Glutamatergic neuron (in vitro differentiated cells): ENCODE results near the gene SNAP25. TPM values are rescaled to one million over a fixed set of nuclear protein-coding genes. Genes with fewer than 3 reads are reported as not detected.
A peak's percentile ranks its signal among the peaks of the same experiment; 100 is the strongest.

Source experiments
- DNase-seq: peaks from one replicate; pipeline ENCODE4 v3.0.0; 2022
- H3K27ac Mint-ChIP-seq: one replicate; pipeline ENCODE4 v1.8.0; 2020; ENCODE audit warnings: mild to moderate bottlenecking, mixed read lengths, inconsistent platforms; ENCODE audit not compliant: unreplicated experiment
- H3K27me3 Mint-ChIP-seq: one replicate; pipeline ENCODE4 v1.8.0; 2020; ENCODE audit warnings: mild to moderate bottlenecking, moderate library complexity, mixed read lengths, inconsistent platforms; ENCODE audit not compliant: unreplicated experiment
- H3K36me3 Mint-ChIP-seq: one replicate; pipeline ENCODE4 v1.8.0; 2020; ENCODE audit warnings: mild to moderate bottlenecking, mixed read lengths, inconsistent platforms; ENCODE audit not compliant: unreplicated experiment
- H3K4me1 Mint-ChIP-seq: one replicate; pipeline ENCODE4 v1.8.0; 2020; ENCODE audit warnings: mild to moderate bottlenecking, low read depth, mixed read lengths, inconsistent platforms; ENCODE audit not compliant: unreplicated experiment
- H3K4me3 Mint-ChIP-seq: one replicate; pipeline ENCODE4 v1.8.0; 2020; ENCODE audit warnings: mild to moderate bottlenecking, mixed read lengths, inconsistent platforms; ENCODE audit not compliant: unreplicated experiment
- H3K9me3 Mint-ChIP-seq: one replicate; pipeline ENCODE4 v1.8.0; 2020; ENCODE audit warnings: mild to moderate bottlenecking, moderate library complexity, mixed read lengths, inconsistent platforms; ENCODE audit not compliant: unreplicated experiment
- long read RNA-seq: library from polyadenylated mRNA; unstranded; transcript quantifications from one replicate; pipeline ENCODE4 v2.0.0, GENCODE V29; 2020; ENCODE audit not compliant: unreplicated experiment
- total RNA-seq: library from RNA; stranded (reverse); fragmentation: NEBNext Ultra II Directional; extraction: Animal tissue kit (Norgen Biotek cat#: 25700); gene quantifications from one replicate; pipeline ENCODE4 v1.2.1, GENCODE V29; 2021; ENCODE audit not compliant: unreplicated experiment
- TF ChIP-seq, protein P1 (sequence below): fragments of 200-600 bp; sonication (generic); IDR thresholded peaks from one replicate; pipeline ENCODE4 v1.5.0; 2021; ENCODE audit not compliant: partially characterized antibody, unreplicated experiment

The SNAP25 gene
- 61.0 TPM for total RNA-seq
- long read RNA-seq, transcript SNAP25-202 (8 exons, 2,050 nt), result major isoform, 72 of 98 reads
- long read RNA-seq, transcript SNAP25-201 (8 exons, 2,053 nt), result minor isoform, 13 of 98 reads
- long read RNA-seq, partial matches to known transcripts, result 5 of 98 reads
- long read RNA-seq, other reads (novel, unspliced or antisense), result 8 of 98 reads

DNA sequence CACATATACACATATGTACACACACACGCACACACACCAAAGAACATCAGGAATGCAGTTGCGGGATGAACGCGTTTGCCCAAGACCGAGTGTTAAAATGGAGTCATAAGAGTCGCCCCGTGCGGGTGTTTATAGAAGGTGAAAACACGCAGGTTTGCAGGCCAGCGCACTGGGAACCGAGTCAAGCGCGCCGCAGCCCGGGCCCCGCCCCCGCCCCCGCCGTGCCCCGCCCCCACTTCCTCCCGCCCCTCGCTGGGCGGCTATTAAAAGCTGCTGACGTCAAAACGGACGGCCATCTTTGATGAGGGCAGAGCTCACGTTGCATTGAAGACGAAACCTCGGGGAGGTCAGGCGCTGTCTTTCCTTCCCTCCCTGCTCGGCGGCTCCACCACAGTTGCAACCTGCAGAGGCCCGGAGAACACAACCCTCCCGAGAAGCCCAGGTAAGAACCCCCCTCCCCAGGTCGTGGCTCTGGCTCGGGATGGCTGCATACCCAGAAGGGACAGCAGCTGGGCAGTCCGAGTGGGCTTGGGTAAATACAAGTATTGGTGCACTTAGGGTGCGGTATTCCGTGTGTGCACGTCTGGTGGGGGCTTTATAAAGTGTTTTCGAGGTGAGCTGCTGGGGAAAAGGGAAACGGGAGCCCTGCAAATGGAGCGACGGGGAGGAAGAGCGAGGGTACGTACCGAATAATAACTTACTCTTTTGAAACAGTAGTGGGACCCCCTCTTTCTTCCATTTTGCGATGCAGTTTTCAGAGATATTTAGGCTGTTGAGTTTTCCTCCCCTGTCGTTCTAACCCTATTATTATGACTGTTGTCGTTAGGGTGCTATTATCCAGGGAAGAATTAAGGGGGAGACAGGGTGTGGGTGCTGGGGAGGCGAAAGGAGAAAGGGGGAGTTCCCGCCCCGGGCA, at the start of gene SNAP25:
SNAP25 (plus strand) TSS at position 295 of the 916 bp plus-strand sequence. CDS start 56,662 bp downstream, outside the sequence.
- TF ChIP-seq, protein P1, sequence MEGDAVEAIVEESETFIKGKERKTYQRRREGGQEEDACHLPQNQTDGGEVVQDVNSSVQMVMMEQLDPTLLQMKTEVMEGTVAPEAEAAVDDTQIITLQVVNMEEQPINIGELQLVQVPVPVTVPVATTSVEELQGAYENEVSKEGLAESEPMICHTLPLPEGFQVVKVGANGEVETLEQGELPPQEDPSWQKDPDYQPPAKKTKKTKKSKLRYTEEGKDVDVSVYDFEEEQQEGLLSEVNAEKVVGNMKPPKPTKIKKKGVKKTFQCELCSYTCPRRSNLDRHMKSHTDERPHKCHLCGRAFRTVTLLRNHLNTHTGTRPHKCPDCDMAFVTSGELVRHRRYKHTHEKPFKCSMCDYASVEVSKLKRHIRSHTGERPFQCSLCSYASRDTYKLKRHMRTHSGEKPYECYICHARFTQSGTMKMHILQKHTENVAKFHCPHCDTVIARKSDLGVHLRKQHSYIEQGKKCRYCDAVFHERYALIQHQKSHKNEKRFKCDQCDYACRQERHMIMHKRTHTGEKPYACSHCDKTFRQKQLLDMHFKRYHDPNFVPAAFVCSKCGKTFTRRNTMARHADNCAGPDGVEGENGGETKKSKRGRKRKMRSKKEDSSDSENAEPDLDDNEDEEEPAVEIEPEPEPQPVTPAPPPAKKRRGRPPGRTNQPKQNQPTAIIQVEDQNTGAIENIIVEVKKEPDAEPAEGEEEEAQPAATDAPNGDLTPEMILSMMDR, result no peak
- peak within 1 kb of the TSS; percentile 97 for H3K27ac Mint-ChIP-seq
- H3K9me3 Mint-ChIP-seq, result peaks cover 8% of the 10 kb centered on the region
- peak; percentile 86 for DNase-seq
- H3K4me3 Mint-ChIP-seq, result peak within 1 kb of the TSS; percentile 99
- peaks cover 24% of the 10 kb centered on the region for H3K4me1 Mint-ChIP-seq
- H3K27me3 Mint-ChIP-seq, result peaks cover 8% of the 10 kb centered on the region
- H3K36me3 Mint-ChIP-seq, result no peaks in the 10 kb centered on the region

GRCh38 chr20:10169752-10170151, 48.9 kb upstream of the SNAP25 start:
- TF ChIP-seq, protein P1, result no peak
- H3K4me3 Mint-ChIP-seq, result no peak overlapping the region
- DNase-seq, result no peak
- peaks cover 10% of the 10 kb centered on the region for H3K4me1 Mint-ChIP-seq
- H3K9me3 Mint-ChIP-seq, result peaks cover 4% of the 10 kb centered on the region
- H3K27ac Mint-ChIP-seq, result no peak overlapping the region
- no peaks in the 10 kb centered on the region for H3K36me3 Mint-ChIP-seq
- no peaks in the 10 kb centered on the region for H3K27me3 Mint-ChIP-seq

DNA sequence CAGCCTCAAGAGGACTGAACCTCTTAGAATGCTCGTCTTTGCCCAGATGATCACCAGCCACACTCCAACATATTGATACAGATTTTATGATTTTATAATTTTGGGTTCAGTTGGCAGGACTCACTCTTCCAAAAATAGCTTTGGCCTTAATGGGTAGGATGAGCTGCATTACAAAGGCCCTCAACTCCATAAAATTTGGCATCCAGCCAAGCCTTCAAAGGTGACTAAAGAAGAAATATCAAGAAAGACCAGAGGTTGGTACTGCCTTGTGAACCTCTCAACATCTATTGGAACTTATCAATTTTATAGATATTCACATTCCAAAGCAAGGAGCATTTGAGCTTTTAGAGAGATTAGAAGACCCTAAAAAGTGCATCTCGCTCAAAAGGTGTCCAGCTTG, 48.4 kb upstream of the SNAP25 start:
- no peak for DNase-seq
- Mint-ChIP-seq H3K27me3 (no peaks in the 10 kb centered on the region), H3K9me3 (peaks cover 4% of the 10 kb centered on the region), H3K4me1 (peaks cover 10% of the 10 kb centered on the region), H3K36me3 (no peaks in the 10 kb centered on the region), H3K27ac (no peak overlapping the region), H3K4me3 (no peak overlapping the region)
- TF ChIP-seq, protein P1, result no peak

DNA sequence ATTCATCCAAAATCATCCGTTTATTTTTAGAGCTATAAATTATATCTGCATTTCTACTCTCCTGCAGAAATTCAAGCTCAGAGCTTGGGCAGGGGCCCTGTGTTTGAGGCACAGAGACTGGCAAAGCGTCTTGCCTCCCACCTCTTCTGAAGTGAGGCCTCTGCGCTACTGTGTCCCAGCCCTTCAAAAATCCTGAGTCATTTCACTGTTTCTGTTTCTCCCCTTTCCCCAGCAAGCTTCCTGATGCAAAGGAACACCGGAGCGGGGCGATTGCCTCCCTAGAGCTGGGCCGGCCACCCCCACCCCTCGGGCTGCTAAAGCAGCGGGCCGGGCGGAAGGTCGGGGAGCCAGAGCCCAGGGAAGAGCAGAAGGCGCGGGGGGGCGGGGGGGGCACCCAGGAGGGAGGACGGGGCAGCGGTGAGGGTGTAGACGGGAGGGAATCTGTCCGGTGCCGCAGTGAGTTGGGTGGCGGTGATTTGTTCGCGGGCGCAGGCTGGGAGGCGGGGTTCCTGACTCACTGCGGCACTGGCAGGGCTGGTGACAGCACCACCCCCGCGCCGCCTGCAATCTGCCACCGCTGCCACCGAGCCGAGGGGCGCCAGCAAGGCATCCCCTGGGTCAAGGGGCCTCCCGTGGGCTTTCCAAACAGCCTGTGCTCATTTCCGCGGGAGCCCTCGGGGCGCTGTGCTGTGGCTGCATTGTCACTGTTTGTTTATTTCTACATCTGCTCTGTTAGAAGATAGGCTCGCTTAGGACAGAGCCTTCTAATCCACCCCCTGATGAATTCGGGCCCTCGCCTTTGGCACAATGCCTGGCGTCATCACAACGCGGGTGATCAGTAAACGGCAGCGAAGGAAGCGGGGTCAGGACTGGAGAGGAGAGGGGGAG, 46.5 kb upstream of the SNAP25 start:
- Mint-ChIP-seq H3K36me3 (no peaks in the 10 kb centered on the region), H3K4me3 (peak overlapping the region; percentile 89), H3K27ac (no peak overlapping the region), H3K27me3 (peaks cover 3% of the 10 kb centered on the region), H3K9me3 (peaks cover 4% of the 10 kb centered on the region), H3K4me1 (peaks cover 10% of the 10 kb centered on the region)
- TF ChIP-seq, protein P1, result no peak
- peak; percentile 41 for DNase-seq
